Measurements from ENCODE around the gene CCDC134.
A peak's percentile ranks its signal among the peaks of the same experiment; 100 is the strongest.
"Not testable (repeated sequence)": the region's sequence is repeated elsewhere in the genome, so short reads cannot be mapped to it uniquely, and the experiment has no call there.

CCDC134 gene

DNA sequence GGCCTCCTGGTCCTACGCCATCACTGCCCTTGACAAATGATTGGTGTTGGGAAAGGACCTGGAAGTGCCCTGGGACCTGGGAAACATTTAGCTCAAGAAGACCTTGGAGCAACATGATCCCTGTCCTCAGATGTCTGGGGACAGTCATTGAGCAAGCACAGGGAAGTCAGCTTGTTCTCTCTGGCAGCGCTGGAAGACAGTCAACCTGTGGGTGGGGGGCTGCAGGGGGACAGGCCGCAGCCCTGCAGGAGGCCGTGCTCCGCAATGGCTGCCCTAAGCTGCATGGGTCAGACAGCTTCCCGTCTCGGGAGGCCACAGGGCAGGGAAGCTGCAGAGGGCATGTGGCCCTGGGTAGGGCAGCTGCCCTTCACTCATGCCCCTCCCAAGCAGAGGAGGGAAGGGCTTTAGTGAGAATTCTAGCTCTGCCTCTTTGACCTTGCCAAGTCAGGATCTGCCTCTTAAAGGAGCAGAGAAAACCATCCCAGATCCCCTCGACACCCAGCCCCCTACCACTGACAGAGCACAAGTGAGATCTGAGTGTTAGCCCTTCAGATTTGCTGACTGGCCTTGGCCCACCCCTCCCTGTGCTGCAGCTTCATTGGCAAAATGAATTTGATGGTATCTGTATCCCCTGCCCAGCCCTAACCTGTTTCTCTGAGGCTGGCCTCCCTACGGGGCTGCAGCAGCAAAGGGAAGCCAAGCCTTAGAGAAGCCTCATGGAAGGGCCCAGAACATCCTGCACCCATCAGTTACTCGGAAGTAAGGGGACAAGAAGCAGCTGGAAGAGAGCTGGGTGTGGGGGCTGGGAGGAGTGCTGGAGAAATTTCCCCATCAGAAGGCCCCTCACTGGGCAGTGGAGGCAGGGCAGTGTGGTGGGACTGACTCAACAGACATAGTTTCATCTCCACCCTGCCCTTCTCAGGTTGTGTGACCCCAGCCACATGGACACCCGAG lies 26.2 kb downstream of the CCDC134 start:
- DNase-seq: no peak

DNA sequence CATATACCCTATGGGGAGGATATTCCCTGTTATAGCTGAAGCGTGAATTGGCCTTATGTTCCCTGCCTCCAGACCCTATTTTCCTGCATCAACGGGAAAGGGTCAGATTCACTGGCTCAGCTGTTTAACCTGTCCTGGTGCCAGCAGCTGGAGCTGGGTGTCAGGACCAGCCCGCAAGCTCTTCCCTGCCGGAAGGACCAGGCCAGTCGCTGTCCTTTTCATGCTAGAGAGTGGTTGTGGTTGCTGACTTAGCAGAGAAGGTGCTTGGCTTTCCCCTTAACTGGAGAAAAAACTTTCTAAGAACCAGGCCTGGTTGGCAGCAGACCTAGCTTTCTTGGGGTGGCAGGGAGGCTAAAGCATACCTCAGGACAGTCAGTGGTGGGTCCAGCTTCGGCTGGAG lies 27.2 kb downstream of the CCDC134 start:
- DNase-seq: no peak

- DNase-seq: no peak
Measured at GRCh38 chr22:41828516-41828915, 28.0 kb downstream of the CCDC134 start.

DNA sequence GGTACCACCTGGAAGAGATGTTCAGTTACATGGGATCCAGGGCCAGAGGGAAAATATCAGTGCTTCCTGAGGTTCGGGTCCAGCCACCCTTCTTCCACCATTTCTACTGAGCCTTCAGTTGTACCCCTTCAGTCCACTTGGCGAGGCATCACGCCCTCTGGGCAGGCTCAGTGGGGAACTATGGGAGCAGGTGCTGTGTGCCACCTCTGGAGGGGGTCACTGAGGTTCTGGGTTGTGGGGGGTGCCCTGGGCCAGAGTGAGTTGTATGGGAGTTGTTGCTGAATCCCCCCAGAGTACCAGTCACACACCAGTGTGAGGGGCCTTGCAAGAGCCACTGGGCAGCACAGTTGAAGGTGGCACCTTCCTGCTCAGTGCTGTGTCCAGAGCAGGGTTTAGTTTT lies 29.7 kb downstream of the CCDC134 start:
- DNase-seq: no peak

GRCh38 chr22:41831383-41831782 lies 30.9 kb downstream of the CCDC134 start:
- no peak for DNase-seq

DNA sequence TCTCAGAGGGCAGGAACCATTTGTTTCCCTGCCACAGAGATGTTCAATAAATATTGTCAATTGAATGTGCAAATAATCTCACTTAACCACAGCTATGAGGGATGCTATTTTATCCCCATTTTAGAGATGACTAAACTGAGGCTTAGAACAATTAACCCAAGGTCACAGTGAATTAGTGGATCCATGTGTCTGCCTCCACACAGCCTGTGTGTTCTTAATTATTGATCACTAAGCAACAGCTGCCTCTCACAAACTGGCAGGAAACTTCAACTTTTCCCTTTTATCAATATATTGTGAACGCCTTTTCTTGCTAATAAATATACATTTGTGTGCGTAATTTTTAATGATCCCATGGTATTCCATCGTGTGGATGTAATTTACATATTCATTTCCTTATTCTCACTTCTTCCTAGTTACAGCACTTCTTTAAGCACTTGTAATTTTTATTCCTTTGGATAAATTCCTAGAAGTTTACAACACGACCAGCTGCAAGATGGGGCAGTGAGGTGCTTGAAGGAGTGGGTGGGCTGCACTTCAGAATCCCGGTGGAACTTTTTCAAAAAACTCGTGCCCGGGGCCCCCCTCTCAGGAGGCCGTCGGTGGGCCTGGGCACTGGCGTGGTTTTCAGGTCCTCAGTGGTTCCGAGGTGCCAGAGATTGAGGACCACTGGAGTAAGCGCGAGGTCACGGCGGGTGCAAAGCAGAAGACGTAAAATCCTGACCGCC lies 31.5 kb downstream of the CCDC134 start:
- no peak for DNase-seq

DNA sequence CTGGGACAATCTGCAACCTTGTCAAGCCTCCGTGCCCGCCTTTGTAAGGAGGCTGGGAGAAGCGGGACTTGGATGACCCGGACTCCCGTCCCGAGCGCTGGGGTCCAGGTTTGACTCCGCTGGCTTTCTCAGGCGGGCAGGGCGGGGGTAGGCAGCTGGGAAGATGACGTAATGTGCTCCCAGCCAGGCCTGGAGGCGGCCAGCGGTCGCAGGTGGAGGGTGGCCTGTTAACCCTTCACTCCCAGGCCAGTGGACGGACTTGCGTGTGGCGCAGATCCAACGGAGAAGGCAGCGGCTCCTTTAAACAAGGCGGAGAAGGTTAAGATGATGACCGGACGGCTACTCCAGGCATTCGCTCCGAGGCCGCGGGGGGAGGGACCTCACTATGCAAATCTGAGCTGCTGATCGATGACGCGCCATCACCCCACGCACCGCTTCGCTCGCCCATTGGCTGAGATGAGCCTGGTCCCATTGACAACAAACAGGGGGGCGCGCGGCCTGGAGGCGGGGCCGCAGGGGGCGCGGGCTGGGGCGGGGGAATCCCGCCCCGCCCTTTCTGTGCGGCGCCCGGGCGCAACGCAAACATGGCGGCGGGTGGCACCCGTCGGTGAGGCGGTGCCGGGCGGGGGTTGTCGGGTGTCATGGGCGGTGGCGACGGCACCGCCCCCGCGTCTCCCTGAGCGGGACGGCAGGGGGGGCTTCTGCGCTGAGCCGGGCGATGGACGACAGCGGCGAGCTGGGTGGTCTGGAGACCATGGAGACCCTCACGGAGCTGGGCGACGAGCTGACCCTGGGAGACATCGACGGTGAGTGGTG lies 32.3 kb downstream of the CCDC134 start, which contains the start of gene SREBF2:
Gene SREBF2, plus strand, starts transcription at position 553 of the 816 bp plus-strand sequence. Its CDS starts 166 bp downstream, at position 719.
- DNase-seq: peak; percentile 78

- no peak for DNase-seq
Measured at GRCh38 chr22:41833369-41834004, 33.0 kb downstream of the CCDC134 start.

- DNase-seq: no peak
Measured at GRCh38 chr22:41834005-41834944, 33.8 kb downstream of the CCDC134 start.

DNA sequence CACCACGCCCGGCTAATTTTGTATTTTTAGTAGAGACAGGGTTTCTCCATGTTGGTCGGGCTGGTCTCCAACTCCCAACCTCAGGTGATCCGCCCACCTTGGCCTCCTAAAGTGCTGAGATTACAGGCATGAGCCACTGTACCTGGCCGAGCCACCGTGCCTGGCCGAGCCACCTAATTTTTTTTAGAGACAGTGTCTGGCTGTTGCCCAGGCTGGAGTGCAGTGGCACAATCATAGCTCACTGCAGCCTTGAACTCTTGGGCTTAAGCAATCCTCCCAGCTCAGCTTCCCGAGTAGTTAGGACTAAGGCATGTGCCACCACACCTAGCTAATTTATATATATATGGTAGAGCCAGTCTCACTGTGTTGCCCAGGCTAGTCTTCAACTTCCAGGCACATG lies 35.0 kb downstream of the CCDC134 start:
- DNase-seq: not testable (repeated sequence)

DNA sequence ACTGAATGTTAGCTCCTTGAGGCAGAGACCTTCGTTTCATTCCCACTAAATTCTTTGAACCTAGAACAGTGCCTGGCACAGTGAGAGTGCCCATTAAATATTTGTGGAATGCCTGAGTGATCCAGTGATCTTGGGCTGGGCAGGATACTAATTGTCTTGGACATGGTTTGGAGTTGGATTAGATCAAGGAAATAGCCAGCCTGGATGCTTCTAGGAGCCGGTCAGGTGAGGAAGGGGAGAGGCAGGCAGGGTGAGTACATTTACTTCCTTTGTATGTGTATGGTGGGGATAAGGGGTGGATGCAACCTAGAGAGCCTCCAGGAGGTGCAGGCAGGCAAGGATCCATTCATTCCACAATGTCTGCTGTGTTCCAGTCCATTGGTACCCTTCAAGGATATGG lies 36.1 kb downstream of the CCDC134 start:
- no peak for DNase-seq

GRCh38 chr22:41838842-41839618 lies 38.6 kb downstream of the CCDC134 start:
- DNase-seq: no peak

DNA sequence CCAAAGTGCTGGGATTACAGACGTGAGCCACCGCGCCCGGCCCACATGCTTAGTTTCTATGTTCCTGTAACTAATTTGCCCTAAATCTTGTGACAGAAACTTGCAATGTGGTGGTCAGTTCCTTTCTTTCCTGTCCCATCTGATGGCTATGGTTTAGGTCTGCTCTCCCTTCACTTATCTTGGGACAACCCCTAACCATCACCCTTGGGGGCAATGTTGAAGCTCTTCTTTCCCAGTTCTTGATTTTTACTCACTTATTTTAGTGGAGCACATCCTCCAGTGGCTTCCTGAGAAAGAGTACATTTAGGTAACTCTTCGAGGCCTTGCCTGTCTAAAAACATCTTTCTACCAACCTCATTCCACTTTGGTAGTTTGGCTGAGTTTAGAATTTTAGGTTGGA lies 39.7 kb downstream of the CCDC134 start:
- no peak for DNase-seq

GRCh38 chr22:41841085-41841712 lies 40.7 kb downstream of the CCDC134 start:
- DNase-seq: no peak

DNA sequence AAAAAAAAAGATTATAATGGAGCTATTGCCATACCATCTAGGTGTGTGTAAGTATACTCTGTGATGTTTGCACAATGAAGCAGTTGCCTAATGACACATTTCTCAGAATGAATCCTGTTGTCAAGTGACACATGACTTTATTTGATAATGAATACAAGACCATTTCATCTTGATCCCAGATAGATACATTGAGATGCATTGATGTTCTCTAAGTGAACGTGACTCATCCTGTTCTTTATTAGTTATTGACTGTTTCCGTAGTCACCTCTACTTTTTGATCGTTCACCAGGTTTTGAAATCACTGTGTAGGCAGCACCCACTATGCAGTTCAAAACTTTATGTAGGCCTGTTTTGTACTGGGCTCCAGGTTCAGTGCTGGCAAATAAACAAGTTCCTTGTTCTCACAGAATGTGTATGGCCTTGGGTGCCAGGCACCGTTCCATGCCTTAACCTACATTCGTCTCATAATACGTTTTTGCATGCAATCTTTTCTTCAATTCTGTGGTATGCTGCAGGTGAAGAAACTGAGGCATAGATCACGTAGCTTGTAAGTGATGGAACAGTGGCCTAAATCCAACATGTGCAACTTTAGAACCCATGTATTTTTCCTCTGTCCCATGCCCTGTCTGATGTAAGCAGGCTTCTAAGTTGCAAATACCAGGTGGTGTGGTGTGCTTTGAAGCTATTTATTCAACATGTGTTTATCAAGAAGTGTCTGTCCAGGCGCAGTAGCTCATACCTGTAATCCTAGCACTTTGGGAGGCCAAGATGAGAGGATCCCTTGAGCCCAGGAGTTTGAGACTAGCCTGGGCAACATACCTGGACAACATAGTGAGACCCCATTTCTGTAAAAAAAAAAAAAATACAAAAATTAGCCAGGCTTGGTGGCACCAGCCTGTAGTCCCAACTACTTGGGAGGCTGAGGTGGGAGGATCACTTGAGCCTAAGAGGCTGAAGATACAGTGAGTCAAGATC lies 42.8 kb downstream of the CCDC134 start:
- DNase-seq: no peak

DNA sequence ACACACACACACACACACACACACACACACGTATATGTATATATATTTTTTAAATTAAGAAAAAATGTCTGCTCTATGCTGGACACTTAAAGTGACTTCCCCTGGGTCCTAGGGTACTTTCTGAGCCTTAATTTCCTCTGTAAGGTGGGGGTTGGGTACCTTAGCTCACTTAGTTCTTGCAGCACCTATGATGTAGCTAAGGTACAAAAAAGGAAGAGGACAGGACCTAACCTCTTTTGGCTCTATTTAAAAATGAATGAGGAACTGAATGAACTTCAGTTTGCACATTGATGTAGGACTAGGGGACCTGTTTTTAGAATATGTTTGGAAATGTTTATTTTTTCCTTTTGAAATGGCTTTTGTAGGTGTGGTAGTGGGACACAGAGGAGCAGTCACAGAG lies 43.6 kb downstream of the CCDC134 start:
- DNase-seq: no peak

DNA sequence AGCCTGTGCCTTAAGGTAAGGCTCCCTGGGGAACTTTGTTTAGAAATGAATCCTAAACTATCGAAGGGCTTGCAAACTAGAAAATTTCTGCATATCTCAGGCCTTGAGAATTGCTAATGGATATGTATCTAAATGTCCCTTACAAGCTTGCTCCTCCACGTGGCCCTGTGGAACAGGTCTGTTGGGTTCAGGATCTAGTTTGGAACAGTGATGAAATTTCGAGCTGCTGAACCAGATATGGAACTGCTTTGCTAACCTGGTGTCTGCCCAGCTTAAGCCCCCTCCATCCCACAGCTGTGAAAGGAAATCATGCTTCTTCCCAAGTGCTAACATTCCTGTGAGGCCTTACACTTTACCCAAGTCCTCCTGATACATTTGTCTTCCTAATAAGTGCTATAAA lies 44.0 kb downstream of the CCDC134 start:
- no peak for DNase-seq

DNA sequence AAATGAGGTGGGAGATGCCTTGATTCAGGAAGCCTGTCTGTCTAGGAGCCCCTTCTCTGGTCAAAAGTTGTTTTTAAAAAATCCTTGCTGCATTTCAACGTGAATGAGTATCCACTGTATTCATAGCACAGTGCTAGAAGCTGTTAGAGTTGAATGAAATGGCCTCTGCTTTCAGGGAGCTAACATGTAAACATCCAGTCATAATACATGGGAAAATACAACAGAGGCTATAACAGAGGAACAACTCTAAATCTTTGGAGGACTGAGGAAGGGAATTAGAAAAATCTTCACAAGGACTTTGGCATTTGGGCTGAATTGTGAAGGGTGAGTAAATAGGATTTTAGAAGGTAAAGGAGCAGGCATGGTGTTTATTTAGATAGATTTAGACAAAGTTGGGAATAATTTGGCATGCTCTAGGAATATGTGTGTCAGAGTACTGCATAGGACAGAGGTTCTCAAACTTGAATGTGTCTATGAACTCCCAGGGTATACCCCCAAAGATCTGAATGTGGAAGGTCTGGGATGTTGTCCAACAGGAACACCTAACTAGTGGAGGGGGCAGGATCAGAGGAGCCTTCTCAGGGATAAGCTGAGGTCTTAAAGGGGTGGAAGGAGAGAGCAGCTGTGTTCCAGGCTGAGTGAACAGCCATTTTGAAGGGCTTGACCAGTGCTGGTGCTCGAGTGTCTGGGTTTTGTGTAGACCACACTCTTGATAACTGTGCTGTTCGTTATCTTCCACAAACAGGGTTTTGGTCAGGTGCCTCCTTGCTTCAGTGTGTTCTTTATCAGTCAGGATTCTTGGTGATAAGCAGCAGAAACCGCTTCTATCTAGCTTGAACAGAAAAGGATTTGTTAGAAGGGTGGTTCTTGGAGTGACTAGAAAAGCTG lies 45.1 kb downstream of the CCDC134 start:
- no peak for DNase-seq

Data from 8988T (cell line).